Activated T-cell treated with anti-CD3 and anti-CD28 coated beads, Interleukin-2, amount 50 U/mL, for 48 hours (primary cell): ENCODE measurements around the gene GAS7.

Experiments
- DNase-seq, 2 experiments: peaks; one replicate each; pipeline ENCODE4 v3.0.0-alpha.2; 2020

Gene GAS7

DNA sequence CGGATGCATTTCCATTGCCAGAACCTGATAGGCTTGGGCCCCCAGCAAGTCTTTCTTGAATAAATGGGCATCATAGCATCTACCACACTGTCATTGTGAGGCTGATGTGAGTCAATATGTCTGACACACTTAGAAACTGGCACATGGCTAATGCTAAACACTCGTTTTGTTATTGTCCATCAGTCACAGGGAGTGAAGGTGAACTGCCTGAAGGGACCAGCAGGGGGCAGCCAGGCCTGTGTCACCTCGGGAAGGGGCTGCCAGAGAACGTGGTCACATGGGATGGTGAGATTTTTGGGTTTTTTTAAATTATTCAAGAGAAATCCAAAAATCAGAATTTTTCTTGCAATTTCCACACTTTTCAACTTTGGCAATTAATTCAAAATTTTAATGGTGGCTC lies 292.5 kb downstream of the GAS7 start:
- peak; percentile 33 to 46 for DNase-seq

DNA sequence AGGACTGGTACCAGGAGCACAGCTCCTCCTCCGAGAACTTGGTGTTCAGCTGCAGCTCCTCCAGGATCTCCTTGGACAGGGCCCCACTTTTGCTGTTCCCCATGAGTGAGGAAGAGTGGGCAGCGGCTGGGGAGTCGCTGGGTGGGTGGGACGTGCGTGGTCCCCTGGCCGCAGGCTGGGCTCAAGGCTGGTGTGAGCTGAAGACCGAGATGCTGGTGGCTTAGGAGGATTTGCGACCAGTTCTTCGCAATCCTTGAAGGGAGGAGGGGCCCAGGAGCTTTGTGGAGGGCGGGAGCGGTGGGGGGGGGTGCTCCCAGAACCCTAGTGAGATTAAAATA lies 293.4 kb downstream of the GAS7 start, which contains the start of gene RCVRN:
Gene RCVRN (minus strand): TSS at position 194 of the 338 bp plus-strand sequence. CDS start 91 bp downstream, at position 103.
- no peak for DNase-seq

DNA sequence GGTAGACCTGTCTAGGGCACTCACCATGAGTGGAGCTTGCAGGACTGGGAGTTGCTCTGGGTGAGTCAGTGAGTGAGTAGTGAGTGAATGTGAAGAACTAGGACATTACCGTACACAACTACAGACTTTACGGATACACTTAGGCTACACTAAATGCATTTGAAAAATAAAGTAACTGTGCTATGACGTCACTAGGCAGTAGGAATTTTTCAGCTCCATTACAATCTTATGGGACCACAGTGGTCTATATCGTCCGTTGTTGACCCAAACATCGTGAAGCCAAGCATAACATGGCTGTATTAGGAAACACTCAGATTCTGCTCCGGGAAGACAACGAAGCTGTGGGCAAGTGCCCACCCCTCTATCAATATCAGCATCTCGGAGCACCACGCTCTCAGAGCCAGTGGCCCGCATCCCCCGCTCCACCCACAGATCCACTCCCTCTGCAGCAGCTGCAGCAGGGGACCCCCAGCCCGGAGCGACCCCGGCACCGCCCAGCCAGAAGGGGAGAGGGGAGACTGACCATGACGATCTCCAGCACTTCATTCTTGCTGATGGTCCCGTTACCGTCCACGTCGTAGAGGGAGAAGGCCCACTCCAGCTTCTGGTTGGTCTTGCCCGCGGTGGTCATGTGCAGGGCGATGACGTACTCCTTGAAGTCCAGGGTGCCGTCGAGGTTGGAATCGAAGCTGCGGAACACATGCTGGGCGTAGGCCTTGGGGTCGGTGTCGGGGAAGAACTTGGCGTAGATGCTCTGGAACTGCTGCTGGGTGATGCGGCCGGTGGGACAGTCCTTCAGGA lies 293.9 kb downstream of the GAS7 start:
- no peak for DNase-seq

DNA sequence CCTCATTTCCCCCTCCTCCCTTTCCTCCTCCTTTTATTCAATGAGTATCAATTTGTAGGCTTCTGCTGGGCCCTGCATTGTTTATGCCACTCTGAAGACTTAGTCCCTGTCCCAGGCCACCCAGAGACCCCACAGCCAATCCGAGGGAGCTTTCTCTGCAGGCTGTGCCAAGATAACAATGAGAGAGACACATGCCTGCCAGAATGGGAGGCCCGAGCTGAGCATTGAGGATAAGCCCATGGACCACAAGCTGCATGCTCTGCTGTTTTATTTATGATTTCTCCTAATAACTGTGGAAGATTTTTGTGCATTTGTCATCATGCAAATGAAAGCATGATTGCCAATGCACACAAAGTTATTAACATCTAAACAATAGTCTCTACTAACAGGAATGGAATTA lies 296.3 kb downstream of the GAS7 start:
- DNase-seq = no peak

DNA sequence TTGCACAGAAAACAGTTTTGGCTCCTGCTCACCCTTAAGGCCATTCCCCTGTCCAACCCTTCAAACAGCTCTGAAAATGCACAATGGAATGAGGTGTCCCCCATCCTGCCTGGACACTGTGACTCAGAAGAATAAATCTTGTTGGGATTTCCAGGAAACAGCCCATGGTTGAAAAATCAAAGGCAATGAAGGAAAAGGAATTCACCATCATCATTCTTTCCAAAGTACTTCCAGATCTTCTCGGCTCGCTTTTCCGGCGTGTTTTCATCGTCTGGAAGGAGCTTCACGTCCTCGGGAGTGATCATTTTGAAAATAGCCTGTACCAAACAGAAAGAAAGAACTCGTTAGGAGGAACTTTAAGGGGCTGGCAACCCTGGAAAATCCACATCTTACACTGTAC lies 297.6 kb downstream of the GAS7 start:
- no peak for DNase-seq

DNA sequence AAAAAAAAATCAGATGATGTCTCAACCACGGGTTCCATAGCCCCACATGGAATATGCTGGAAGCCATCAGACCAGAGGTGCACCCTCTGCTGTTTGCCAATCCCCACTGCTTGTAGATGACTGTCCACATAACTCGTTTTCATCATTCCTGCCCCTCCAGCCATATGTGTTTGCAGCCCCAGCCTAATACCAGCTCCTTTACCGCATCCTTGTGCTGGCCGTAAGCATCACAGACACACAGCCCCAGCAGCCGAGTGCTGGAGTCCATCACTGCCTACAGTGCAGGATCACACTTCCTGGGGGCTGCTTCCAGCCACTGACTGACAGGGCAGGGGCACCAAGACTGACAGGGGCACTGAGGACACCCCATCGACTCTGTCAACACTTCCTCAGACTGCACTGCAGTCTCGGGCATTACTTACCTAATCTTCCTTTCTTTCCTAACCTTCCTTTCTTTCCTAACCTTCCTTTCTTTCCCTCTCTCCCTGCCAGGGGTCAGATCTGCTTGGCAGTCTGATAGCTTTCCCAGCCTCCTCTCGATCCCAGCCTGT lies 298.3 kb downstream of the GAS7 start:
- DNase-seq = no peak

DNA sequence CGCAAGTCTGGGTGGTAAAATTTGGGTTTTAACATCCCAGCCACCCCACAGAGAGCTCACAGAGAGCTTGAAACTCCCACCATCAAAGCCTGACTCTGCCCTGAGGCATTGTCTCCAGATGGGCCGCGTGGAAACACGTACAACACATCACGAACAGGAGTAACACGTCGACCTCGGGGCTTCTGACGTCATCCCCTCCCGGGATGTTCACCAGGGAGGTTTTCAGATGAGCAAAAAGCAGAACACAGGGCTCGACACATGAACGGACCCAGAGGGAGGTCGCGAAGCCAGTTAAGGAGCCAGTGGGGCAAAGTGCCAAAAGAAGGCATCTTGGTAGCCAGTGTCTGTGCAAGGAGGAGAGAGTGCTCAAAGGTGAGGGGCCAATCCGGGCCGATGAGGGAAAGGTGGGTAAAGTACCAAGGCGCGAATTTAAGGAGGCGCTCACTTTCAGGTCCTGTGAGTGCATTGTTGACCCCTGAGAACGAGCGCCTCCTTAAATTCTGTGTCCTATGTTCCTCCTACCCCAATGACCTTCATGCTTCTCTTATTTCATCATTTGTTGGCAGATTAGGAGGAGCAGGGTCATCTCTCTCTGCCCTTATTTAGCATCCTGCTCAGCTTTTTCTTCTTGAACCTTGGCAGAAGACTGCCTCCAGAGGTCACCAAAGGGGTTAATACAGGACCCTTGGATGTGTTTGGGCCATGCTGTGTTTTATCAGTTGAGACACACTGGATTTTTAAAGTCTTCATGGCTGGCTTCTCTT lies 298.9 kb downstream of the GAS7 start:
- DNase-seq = no peak

DNA sequence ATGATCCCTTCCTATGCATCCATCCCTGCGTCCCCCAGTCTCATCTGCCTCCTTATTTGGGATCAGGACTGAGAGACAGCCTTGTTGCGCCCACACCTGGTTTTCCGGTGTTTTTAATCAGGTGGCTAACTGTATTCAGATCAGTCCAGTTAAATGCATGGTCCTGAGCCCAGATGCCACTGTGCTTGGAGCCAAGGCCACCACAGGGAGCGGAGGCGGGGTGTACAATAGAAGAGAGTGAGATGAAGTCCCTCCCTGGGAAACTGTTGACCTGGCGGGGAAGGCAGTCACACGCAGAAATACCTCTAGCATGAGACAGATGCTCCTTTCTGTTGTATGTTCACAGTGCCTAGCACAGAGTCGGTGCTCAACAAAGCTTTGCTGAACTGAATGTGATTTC lies 299.6 kb downstream of the GAS7 start:
- no peak for DNase-seq

DNA sequence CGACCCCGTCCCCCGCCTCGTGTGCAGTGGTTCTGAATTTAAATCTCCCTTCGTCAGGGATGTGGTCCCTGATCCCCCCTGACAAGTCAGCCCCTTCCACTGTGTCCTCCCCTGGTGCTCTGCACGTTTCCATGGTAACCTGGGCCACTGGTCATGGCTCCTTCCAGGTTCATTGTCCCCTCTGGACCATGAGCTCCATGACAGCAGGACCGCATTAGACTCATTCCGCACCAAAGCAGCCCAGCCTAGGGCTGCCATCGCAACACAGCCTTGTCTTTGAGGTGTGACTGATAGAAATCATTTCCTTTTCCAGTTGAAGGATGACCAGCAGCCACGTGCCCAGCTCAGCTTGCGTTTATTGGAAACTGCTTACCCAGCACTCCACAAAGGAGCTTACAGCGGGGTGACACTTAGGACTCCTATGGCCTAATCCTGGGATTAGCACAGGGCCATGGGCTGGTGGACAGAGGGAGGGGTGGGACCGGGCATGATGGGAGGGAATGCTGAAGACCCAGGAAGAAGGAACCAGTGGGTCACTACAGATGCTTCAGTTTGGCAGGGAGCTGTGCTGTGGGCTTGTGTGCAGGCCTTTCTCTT lies 300.9 kb downstream of the GAS7 start:
- DNase-seq = no peak

DNA sequence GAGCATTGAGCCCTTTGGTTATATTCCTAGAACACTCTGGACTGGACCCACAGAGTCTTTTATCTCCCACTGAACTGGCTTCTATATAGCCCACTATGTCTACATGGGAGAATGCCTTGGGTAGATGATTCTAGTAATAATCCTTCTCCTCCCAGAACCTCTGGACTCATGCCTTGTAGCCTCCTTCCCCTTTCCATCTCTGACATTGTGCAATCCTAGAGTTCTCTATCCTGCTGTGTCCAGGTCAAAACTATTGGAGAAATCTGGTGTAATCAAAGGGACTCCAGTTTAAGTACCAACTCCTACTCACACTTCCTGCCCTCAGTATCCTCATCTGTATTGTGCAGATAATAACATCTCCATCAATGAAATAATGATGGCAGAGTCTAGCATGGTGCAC lies 302.5 kb downstream of the GAS7 start:
- DNase-seq = no peak

DNA sequence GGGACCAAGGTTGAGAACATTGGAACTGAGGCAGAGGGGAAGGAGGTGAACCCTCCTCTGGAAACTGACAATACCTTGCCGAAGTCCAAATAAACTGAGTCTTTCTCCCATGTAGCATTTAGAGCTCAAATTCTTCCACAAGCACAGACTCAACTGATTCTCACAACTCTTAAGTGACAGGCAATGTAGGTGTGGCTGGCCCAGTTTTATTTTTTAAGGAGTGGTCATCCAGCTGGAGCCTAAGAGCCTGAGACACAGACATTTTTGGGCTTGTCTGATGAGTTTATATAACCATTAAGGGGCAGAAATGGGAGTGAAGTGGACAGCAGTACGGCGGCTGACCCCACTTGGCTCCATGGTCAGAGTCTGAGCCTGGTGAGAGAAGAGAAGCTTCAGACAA lies 304.2 kb downstream of the GAS7 start:
- DNase-seq = no peak

DNA sequence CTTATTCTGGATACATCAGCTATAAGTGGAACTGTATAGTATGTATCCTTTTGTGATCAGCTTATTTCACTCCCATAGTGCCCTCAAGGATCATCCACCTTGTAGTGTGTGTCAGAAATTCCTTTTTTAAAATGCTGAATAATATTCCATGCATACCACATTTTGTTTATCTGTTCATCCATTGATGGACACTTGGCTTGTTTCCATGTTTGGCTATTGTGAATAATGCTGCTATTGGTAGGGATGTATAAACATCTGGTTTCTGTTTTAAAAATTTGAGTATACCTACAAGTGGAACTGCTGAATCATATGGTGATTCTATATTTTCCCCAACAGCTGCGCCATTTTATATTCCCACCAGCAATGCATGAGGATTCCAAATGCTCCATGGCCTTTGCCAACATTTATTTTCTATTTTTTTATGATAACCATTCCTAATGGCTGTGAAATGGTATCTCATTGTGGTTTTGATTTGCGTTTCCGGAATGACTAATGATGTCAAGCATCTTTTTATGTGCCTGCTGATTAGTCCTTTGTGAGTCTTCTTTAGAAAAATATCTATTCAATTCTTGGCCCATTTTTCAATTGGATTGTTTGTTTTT lies 304.9 kb downstream of the GAS7 start:
- DNase-seq = no peak

DNA sequence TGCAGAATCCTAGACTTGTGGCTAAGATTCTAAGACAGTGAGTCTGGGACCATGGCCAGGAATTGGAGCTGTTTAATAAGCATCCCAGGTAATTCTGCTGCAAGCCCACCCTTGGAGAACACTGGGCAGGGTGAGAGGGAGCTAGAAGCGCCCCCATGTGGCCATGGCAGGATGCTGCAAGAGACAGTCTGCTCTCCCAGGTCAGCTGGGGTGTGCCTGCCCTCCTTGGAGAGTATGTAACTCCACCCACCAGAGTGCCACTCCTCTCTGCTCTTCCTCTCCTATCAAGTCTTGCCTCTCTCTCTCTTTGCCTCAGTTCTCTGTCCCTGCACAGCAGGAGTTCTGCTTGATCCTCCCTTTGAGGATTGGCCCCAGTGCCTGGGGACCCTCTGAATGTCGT lies 308.3 kb downstream of the GAS7 start:
- DNase-seq = peak; percentile 19 to 36

DNA sequence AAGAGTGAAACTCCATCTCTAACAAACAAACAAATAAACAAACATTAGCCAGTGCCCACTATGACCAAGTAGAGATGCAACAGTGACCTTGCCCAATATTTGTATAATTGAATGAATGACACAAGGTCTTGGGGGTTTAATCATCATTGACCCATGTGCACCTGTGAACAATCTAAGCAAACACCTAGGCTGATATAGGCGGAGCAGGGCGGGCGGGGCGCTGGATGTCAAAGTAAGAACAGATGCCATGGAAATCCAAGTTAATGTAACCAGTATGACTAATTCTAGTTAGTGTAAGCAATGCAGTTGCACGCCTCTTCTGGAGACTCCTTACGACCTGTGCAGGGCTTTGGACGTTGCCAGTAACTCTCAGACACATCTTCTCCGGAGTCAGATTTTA lies 310.9 kb downstream of the GAS7 start:
- no peak for DNase-seq

DNA sequence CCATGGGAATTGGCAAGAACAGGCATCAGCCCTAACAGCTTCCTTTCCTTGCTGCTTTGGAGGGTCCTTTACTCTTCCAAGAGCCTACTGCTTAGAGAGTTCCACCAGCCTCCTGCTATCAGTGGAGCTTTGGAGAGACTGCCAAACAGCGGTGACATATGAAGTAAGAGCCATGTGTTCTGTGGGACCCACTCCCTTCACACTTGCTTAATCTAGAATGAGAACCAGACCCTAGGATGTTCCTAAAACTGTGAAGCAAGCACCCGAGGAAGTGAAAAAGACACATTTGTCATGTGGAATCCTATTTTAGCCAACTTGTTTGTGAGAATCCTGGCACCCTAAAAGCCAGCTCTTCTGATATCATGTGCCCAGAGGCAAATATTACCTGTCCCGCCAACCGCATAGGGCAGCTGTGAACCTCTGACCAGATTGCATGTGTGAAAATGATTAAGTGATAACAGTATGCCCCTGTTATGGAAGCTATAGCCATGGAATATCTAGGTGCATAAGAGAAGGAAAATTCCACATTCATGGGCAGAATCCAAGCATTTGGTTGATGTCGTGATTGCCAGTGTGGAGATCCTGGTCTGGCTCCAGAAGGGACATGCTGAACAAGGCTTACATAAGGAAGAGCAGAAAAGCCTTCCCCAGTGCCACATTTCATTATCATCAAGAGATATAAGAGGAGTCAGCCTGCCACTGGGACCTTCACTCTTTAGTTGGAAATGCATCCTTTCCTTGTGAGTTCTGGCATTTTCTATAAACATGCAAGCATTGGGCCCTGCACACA lies 312.1 kb downstream of the GAS7 start:
- no peak for DNase-seq

DNA sequence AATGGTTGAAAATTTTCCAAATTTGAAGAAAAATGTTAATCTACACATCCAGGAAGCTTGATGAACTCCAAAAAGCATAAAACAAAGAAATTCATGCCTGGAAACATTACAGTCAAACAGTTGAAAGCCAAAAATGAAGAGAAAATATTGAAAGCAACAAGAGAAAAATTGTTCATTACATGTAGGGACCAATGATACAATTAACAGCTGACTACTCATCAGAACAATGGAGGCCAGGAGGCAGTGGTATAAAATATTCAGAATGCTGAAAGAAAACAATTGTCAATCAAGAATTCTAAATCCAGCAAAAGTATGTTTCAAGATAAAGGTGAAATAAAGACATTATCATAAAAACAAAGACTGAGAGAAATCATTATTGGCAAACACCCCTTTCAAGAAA lies 315.0 kb downstream of the GAS7 start:
- DNase-seq = no peak

DNA sequence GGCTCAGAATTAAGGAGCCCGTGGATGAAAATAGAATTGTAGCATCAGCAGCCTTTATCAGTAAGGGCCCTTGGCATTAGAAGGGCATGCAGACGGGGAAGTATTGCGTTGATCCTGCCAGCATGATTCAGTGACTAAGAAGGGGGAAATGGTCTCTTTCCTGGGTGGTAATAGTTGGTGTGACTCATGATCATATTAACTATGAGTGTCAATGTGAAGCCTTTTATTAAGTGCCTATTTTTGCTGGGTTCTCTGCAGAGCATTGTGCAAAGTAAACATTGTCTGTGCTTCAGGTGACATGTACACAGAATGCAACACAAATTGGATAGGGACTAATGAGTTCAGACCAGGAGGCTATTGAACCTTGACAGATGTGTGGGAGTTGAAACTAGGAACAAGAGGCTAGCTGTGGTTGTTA lies 317.8 kb downstream of the GAS7 start:
- DNase-seq = no peak

DNA sequence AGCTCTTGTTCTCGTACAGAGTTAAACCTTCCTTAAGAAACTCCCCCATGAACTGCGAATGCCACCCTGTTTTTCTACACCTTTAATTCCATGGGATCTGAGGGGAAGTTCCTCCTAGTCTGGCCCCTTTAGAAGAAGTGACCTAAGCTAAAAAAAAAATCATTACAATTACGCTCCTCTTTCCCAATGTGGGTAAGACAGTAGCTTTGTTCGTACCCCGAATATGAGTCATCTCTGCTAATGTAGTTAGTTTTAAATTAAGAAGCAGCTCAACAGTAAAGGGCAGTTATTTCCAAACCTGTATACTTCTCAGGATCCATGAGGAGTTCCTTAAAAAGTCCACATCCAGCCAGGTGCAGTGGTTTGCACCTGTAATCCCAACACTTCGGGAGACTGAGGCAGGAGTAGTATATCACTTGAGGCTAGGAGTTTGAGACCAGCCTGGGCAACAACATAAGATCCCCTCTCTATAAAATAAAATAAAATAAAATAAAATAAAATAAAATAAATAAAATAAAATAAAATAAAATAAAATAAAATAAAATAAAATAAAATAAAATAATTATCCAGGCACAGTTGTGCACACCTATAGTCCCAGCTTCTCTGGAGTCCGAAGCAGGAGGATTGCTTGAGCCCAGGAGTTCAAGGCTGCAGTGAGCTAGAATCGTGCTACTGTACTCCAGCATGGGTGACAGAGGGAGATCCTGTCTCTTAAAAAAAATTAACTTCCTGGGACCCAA lies 319.4 kb downstream of the GAS7 start:
- DNase-seq = no peak

DNA sequence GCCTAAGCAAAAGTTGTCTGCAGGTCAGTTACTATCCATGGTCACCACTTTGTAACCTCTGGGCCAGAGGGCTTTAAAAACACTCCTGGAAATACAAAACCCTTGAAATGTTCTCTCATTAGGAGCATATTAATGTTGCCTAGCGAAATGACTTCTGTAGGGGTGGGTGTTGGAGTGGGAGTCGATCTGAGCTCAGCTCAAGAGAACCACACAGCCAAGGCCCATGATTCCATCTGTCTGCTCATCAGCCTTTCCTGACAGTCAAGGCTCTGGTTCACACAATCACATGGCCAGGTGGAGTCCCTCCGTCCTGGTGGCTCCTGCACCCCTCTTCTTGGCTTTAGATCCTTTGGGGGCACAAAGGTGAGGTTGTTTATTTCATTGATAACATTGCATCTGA lies 320.1 kb downstream of the GAS7 start:
- DNase-seq = no peak

DNA sequence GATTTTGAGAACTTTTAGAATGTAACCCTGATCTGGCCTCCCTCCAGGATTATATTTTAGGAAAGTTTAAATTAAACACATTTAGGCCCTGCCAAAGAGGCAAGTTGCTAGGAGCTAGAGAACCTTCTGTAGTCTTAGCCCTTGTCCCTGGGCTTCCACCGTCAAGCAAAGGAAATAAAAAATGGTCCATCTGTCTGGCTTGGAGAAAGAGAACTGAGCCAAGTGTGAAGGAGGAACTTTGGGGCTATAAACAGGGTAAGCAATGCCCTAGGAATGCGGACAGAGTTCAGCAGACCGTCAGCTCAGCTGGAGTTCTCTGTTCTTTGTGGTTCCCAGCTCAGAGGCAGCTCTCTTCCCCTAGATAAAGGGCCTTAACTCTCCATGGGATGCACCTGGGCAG lies 323.0 kb downstream of the GAS7 start:
- DNase-seq = no peak

DNA sequence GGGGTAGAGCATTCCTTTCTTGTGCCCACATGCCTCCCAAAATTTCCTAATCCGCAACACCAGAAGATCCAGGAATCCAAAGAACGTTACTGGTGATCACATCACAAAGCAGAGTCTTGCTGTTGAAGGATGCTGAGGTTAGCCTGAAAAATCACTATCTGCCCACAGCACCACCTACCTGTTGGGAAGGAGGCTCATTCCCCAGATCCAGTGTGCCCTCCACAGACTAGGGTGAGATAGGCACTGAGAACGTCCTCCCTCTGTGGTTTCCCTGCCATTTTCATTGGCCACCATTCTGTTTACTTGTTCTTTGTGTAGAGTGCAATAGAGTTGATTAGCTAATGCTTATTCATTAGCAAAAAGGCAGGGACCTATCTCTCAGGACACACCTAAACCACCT lies 323.7 kb downstream of the GAS7 start:
- DNase-seq = no peak

DNA sequence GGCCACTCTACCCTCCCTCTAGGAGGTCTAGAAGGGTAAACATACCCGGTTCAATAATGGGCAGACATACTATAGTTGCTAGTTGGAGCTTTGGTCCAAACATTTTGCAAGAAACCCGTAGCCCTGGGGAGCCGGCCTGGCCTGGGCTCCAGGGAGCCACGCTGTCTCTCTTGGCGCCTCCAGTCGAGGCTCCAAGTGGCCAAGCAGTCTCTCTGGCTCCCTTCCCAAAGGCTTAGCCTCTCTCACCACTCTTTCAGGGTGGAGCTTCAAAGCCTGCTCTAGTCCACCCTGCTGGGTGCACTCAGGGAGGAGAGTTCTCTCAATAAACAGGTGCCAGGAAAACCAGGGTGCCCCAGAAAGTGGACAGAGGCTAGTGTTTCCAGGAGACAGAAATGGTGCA lies 325.6 kb downstream of the GAS7 start:
- DNase-seq = no peak
